Measurements from ENCODE around the gene DNMT3A. TPM values are rescaled to one million over a fixed set of nuclear protein-coding genes. Genes with fewer than 3 reads are reported as not detected.

The DNMT3A gene
- total and polyA plus RNA-seq, 3 donors from 2014 or later: 15.5 to 36.3 (median 36.3) TPM

DNA sequence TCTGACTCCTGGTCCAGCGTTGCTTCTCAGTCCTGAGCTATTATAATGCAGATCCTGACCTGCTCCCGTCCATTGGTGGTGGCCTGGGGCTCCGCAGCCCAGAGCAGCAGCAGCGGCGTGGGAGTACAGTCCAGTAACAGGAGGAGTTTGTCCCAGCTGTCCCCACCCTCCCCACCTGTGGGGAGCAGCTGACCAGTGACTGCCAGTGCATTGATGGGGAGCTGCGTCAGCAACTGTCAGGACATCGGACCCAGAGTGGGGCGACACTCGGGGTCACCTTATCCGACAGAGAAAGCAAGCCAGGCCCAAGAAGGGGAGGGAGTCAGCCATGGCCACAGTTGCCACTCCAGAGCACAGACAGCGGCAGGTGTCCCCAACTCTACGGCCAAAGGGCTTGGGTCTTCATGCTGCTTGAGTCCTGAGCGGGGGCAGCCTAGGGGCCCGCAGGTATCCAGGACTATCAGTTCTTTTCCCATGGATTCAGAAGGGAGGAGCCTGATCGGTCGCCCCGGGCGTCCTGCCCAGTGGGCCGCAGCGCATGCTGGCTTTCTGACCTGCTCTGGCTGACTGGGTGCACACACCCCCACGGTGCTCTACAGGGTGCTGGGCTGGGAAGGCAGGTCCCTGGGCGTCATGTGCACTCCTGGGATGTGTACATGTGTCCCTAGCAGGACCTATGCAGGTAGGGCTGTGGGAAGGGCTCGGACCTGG is 29.7 kb downstream of the DNMT3A start:
- DNase-seq: peak; percentile 74
- Histone ChIP-seq H3K9me3 (no peaks in the 10 kb centered on the region), H3K4me3 (no peak overlapping the region), H3K36me3 (ENCODE audit: low read depth, missing control alignments) (no peaks in the 10 kb centered on the region), H3K4me1 (peaks cover 49% of the 10 kb centered on the region), H3K27ac (no peak overlapping the region), H3K27me3 (no peaks in the 10 kb centered on the region)
- intact Hi-C loops (cut with DNase I; ENCODE audit: low total_unique reads): no loop called here
- TF ChIP-seq, protein P1, sequence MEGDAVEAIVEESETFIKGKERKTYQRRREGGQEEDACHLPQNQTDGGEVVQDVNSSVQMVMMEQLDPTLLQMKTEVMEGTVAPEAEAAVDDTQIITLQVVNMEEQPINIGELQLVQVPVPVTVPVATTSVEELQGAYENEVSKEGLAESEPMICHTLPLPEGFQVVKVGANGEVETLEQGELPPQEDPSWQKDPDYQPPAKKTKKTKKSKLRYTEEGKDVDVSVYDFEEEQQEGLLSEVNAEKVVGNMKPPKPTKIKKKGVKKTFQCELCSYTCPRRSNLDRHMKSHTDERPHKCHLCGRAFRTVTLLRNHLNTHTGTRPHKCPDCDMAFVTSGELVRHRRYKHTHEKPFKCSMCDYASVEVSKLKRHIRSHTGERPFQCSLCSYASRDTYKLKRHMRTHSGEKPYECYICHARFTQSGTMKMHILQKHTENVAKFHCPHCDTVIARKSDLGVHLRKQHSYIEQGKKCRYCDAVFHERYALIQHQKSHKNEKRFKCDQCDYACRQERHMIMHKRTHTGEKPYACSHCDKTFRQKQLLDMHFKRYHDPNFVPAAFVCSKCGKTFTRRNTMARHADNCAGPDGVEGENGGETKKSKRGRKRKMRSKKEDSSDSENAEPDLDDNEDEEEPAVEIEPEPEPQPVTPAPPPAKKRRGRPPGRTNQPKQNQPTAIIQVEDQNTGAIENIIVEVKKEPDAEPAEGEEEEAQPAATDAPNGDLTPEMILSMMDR (IDR thresholded peaks at IDR 0.05): no peak
- no peak for TF ChIP-seq POLR2A (IDR thresholded peaks at IDR 0.05)
- WGBS, 2 donors: 36 to 59% methylated on average over 10 to 23 of the region's 23 CpGs

DNA sequence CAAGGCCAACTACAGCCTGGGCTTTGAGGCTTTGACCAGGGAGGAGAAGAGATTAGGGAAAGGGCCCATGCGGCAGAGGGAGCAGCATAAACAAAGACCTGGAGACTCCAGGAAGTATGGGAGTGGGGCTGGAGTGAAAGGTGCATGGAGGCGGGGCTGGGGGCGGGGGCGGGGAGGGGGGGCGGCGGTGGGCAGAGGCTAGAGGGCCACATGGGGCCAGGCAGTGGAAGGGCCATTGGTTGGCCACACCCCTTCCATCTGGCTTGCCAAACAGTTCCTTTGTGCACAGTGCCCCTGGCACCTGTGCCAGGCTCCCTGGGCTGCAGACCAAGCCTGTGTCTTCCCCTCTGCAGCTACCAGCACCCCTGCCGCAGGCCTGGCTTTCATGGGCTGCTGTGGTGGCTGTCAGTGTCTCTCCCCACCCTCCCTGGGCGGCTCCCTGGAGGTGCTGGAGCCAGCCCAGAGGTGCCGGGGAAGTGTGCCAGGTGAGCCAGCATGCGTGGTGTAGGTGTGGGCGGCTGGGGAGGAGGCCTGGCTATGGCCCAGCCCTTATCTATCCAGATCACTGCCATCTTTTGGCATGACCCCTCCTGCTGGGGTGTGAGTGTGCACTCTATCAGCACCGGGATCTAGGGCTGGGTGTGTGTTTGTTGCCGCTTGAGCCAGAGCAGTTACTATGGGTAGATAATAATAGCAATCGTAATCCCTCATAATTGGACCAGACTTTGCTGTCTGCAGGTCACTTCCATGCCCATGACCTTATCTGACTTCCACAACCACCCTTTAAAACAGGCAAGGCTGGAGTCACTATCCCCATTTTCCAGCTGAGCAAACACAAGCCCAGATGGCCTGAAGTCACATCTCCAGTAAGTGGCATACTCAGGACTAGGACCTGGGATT is 30.5 kb downstream of the DNMT3A start:
- Histone ChIP-seq H3K9me3 (no peaks in the 10 kb centered on the region), H3K27ac (peak overlapping the region in 1 of 2 donors; percentile 45), H3K36me3 (ENCODE audit: low read depth, missing control alignments) (no peaks in the 10 kb centered on the region), H3K27me3 (no peaks in the 10 kb centered on the region), H3K4me3 (no peak overlapping the region), H3K4me1 (peaks cover 57% of the 10 kb centered on the region)
- WGBS, 2 donors: 36 to 59% methylated on average over 2 to 10 of the region's 14 CpGs
- DNase-seq: no peak
- no peak for TF ChIP-seq POLR2A (IDR thresholded peaks at IDR 0.05)
- TF ChIP-seq, protein P1 (IDR thresholded peaks at IDR 0.05): no peak
- intact Hi-C loops (cut with DNase I; ENCODE audit: low total_unique reads): no loop called here

DNA sequence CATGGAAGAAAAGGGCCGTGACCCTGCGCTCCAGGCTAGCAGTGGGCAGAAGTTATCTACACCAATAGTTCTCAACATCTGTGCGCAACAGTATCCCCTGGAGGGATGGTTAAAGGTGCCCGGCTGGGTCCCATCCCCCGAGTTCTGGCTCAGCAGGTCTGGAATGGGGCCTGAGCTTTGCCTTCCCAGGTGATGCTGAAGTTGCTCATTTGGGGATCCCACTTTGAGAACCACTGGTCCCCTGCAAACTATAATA is 31.1 kb downstream of the DNMT3A start:
- DNase-seq: no peak
- 62 to 73% methylated on average over 5 of the region's 5 CpGs for WGBS, 2 donors
- Histone ChIP-seq H3K4me3 (no peak overlapping the region), H3K36me3 (ENCODE audit: low read depth, missing control alignments) (no peaks in the 10 kb centered on the region), H3K4me1 (peaks cover 59% of the 10 kb centered on the region), H3K27ac (peak overlapping the region in 1 of 2 donors; percentile 45), H3K27me3 (no peaks in the 10 kb centered on the region), H3K9me3 (no peaks in the 10 kb centered on the region)
- intact Hi-C loops (cut with DNase I; ENCODE audit: low total_unique reads): no loop called here
- TF ChIP-seq POLR2A (IDR thresholded peaks at IDR 0.05): no peak
- TF ChIP-seq, protein P1 (IDR thresholded peaks at IDR 0.05): no peak

DNA sequence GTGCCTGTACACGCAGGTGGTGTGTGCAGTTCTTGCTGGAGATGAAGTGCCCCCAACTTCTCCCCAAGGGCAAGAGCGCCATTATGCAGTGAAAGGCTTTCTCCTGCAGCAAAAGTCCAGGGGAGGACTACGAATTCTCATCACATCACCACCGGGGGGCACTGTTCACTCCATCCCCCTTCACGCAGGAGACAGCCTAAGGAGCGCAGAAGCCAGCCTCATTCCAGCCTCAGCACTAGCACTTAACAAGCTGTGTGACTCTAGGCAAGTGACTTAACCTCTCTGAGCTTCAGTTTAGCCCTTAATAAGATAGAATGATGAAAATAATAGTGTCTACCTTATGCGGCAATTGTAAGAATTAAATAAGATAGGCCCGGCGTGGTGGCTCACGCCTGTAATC is 32.3 kb downstream of the DNMT3A start:
- H3K36me3 ChIP-seq (ENCODE audit: low read depth, missing control alignments): no peaks in the 10 kb centered on the region
- intact Hi-C loops (cut with DNase I; ENCODE audit: low total_unique reads): no loop called here
- DNase-seq: peak; percentile 73
- 67 to 72% methylated on average over 10 of the region's 10 CpGs for WGBS, 2 donors
- H3K9me3 ChIP-seq: no peaks in the 10 kb centered on the region
- H3K27ac ChIP-seq: no peak overlapping the region
- H3K4me3 ChIP-seq: no peak overlapping the region
- H3K4me1 ChIP-seq: peaks cover 53% of the 10 kb centered on the region
- TF ChIP-seq, protein P1 (IDR thresholded peaks at IDR 0.05): peak in 2 of 3 experiments; percentile 33 to 34
- no peak for TF ChIP-seq POLR2A (IDR thresholded peaks at IDR 0.05)
- H3K27me3 ChIP-seq: no peaks in the 10 kb centered on the region

Measured in testis (tissue), 3 donors.